T-helper 2 cell (primary cell): ENCODE results near the gene ISLR2.
"Not testable (repeated sequence)": the region's sequence is repeated elsewhere in the genome, so short reads cannot be mapped to it uniquely, and the experiment has no call there.

Experiments
- DNase-seq, 5 experiments: peaks; one replicate each; pipeline versions ENCODE4 v3.0.0 to v3.0.0-alpha.2; 2012 to 2022
- total RNA-seq, 2 donors: gene quantifications; one replicate each; lab custom pipeline; 2026; lab: John Stamatoyannopoulos, UW

The ISLR2 gene
- total RNA-seq = 0 reads per million in 2 donors

GRCh38 chr15:74130155-74130848 is at the start of gene ISLR2:
TSS of gene ISLR2 (plus strand) at chr15:74130586. CDS start at chr15:74132755, 2,169 bp downstream.
- DNase-seq = peak in 1 of 5 experiments; percentile 17

- DNase-seq = not testable (repeated sequence)
Observed at GRCh38 chr15:74082450-74082849, 47.9 kb upstream of the ISLR2 start, which contains the start of gene GOLGA6A. TSS of gene GOLGA6A (minus strand) at chr15:74082550. CDS start at chr15:74082509, 41 bp downstream.

DNA sequence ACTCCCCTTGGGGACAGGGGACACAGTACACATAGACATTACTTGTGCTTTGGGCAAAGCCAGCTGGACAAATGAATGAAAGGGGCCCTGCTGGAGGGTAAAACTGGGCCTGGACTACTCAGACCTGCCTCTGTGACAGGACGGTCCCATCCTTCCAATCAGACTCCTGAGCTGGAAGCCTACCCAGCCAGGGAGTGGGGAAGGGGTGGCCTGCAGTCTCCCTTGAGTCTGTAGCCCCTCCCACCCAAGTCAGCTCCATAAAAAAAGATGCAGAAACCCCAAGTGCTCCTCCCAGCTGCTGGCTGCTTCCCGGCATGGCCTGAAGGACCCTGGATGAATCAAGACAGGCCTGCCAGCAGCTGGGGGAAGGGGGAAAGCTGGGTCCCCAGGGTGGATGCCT is 35.8 kb upstream of the ISLR2 start:
- DNase-seq = not testable (repeated sequence)

DNA sequence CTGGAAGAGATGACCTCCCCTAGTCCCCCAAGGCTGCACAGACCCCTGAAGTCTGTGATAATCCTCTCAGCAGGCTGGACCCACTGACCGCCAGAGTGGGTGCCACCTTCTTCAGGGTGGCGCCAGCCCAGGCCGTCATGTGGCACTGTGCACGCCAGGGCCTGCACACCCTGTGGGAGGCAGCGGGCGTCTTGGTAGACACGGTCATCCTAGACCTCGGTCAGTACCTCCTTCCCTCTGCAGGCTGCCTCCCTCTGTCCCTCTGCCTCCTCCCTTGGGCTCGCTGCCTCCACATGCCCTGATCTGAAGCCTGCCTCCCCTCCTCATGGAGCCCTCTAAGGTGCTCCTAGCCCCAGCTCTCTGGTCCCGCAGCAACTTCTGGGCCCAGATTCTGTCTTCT is 34.8 kb upstream of the ISLR2 start:
- not testable (repeated sequence) for DNase-seq

- DNase-seq = not testable (repeated sequence)
Observed at GRCh38 chr15:74096753-74097474, 33.5 kb upstream of the ISLR2 start.

DNA sequence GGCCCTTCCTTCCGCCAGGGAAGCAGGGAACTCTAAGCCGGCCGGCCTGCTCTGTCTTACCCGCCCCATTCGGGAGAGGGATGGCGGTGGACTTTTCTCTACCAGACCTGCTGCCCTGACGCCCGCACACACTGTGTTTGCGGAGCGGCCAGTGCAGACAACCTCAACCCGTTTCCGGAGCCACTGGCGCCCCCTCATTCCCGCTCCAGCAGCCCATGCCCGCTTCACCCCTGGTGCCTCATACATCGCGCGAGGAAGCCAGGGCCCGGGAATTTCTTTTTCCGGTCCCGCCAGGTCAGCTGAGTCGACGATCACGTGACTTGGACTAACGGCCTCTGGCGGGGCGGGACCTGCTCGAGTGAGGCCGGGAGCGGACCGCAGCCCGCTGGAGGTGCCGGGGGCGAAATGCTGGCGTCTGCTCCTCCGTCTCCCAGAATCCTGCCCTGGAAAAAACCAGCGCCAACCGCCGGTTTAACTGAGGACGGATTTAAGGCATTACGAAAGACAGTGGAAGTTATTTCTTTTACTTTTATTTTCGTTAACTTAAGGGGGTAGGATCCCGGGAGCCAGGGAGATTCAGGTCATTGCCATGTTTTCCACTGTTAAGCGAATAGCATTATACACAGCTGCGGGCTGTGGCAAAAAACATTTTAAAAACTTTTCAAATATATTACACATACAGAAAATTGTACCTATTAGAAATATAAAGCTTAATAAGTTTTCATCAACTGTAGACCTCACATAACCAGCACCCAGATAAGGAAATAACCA is 30.2 kb upstream of the ISLR2 start:
- peak in 4 of 5 experiments; percentile 33 to 78 (median 58) for DNase-seq

GRCh38 chr15:74108111-74108510 is 22.3 kb upstream of the ISLR2 start:
- DNase-seq = no peak

DNA sequence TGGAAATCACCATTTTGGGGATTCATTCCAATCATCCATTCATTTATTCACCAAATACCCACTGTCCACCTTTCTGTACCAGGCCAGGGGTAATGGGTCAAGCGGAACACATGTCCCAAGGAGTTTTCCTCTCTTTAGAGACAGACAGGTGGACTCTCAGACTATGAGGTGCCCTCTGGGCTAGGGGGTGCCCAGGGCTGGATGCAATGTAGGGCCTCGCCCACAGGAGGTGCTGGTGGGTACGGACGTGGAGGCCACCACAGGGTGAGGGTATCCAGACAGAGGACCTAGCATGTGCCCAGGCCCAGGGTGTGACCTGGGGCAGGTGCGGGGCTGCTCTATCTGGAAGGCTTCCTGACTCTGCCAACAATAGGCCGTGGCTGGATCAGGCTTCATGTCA is 21.8 kb upstream of the ISLR2 start:
- not testable (repeated sequence) for DNase-seq

DNA sequence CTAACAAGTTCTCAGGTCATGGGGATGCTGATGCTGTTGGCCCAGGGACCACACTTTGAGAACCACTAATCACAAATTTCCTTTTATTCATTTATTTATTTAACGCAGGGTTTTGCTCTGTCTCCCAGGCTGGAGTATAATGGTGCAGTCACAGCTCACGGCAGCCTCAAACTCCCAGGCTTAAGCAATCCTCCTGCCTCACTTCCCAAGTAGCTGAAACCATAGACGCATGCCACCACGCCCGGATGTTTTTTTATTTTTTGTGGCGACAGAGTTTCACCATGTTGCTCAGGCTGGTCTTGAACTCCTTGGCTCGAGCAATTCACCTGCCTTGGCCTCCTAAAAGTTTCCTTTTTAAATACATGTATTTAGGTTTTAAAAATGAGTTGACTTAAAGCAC is 20.7 kb upstream of the ISLR2 start:
- DNase-seq = no peak

- no peak for DNase-seq
Observed at GRCh38 chr15:74120426-74120825, 10.0 kb upstream of the ISLR2 start.

DNA sequence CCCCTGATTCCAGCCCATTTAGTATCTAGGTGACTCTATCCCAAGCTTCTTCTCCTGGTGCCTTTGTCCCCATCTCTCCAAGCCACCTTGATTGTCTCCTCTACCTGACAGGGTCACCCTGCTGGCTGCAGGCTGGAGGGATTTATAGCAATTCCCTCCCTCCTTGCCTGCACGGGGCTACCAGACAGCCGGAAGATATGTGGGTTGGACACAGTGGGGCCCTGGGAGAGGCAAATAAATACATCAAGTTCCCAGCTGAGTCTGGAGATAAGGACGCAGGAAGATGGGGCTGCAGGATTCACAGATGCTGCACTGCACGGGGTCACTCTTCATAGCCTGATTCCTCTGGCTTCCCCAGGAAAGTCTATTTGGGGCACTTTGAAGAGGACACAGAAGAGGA is 9.3 kb upstream of the ISLR2 start:
- no peak for DNase-seq

- no peak for DNase-seq
Observed at GRCh38 chr15:74121858-74122257, 8.5 kb upstream of the ISLR2 start.

GRCh38 chr15:74122403-74123130 is 7.8 kb upstream of the ISLR2 start:
- no peak for DNase-seq

DNA sequence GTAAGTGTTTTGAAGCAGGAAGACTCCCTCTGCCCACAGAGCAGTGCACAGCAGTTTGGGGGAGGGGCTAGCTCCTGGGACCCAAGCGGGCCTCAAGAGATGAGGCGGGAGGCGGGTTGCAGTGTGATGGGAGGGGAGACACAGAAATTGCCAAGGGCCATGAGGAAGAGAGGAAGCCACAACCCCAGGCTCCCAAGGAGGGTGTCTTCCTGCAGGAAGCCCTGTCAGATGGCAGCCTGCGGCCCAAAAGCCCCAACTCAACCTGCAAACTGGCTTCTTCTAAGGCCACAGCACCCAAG is 7.3 kb upstream of the ISLR2 start:
- no peak for DNase-seq

- DNase-seq = no peak
Observed at GRCh38 chr15:74123658-74124057, 6.7 kb upstream of the ISLR2 start.

GRCh38 chr15:74124196-74124595 is 6.2 kb upstream of the ISLR2 start:
- DNase-seq = no peak

GRCh38 chr15:74124759-74125158 is 5.6 kb upstream of the ISLR2 start:
- no peak for DNase-seq

GRCh38 chr15:74127255-74127953 is 3.0 kb upstream of the ISLR2 start:
- peak; percentile 46 to 81 (median 70) for DNase-seq

DNA sequence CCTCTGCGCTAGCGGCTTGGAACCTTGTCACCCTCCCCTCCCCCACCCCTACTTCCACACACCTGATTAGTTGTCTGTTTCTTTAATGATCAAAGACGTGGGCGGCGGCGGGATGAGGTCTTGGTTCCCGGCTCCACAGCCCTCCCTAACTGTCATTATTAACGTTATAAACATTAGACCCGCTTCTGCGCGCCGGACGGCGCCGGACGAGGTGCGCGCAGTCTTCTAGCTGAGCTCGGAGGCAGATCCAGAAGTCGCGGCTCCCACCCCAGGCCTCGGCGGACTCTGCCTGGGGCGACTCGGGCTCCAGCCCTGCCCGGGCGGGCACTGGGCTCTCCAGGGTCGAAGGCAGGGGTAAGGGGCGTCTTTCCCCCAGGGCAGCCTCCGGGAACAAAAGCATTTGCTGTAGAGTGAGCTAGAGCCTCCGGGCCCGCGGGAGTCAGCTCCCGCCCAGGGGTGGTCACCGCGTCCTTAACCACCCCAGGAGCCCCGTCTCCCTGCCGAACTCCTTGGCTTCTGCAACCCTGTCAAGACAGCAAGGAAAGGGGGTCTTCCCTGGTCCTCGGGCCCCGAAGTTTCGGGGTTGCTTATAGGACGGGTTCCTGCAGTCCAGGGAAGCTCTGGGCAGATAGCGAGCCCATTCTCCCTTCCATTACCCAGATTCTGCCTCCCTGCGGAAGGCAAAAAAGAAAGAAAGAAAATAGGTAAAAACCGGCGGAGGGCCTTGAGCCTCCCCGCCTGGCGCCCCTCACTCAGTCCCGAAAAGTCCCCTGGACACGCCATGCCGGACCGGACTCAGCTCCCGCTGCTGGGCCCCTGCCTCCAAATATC is 2.2 kb upstream of the ISLR2 start:
- no peak for DNase-seq

- DNase-seq = no peak
Observed at GRCh38 chr15:74128785-74129585, 1.4 kb upstream of the ISLR2 start.
